D721Med (cell line): Measurements from ENCODE around the gene DGCR6L.
"Not testable (repeated sequence)": the region's sequence is repeated elsewhere in the genome, so short reads cannot be mapped to it uniquely, and the experiment has no call there.

Experiments used
- DNase-seq: peaks from one replicate; pipeline ENCODE4 v3.0.0; 2011; ENCODE audit warnings: low spot score; ENCODE audit not compliant: insufficient read length
- FAIRE-seq: peaks from 2 replicates; lab custom pipeline; 2011; peaks lifted over from hg19 to GRCh38; lab: Jason Lieb, UNC
- CTCF ChIP-seq: IDR thresholded peaks from 2 replicates; pipeline ENCODE4 v1.5.1; 2012; ENCODE audit warnings: mild to moderate bottlenecking, control low read depth; ENCODE audit not compliant: insufficient read depth; ENCODE audit errors: missing control alignments

The DGCR6L gene

GRCh38 chr22:20290578-20291248 lies 29.1 kb downstream of the DGCR6L start:
- TF ChIP-seq CTCF, result no peak
- FAIRE-seq (no peak), DNase-seq (no peak)

GRCh38 chr22:20290045-20290392 lies 29.8 kb downstream of the DGCR6L start:
- no peak for TF ChIP-seq CTCF
- FAIRE-seq, result no peak
- no peak for DNase-seq

GRCh38 chr22:20289182-20290044 lies 30.4 kb downstream of the DGCR6L start:
- not testable (repeated sequence) for FAIRE-seq, DNase-seq

GRCh38 chr22:20286784-20287423 lies 33.0 kb downstream of the DGCR6L start:
- FAIRE-seq, DNase-seq: not testable (repeated sequence)

- not testable (repeated sequence) for DNase-seq, FAIRE-seq
Observed at GRCh38 chr22:20286312-20286660, 33.6 kb downstream of the DGCR6L start.

- TF ChIP-seq CTCF, result peak; percentile 64
- DNase-seq, result peak; percentile 80
Observed at GRCh38 chr22:20285473-20286311, 34.2 kb downstream of the DGCR6L start.

GRCh38 chr22:20284471-20285086 lies 35.3 kb downstream of the DGCR6L start:
- DNase-seq (no peak), FAIRE-seq (no peak)
- TF ChIP-seq CTCF, result no peak

More at GRCh38 chr22:20285473-20286311, 34.2 kb downstream of the DGCR6L start:
- FAIRE-seq, result not testable (repeated sequence)

GRCh38 chr22:20283674-20284066 lies 36.2 kb downstream of the DGCR6L start:
- FAIRE-seq, result no peak
- DNase-seq, result no peak
- no peak for TF ChIP-seq CTCF
